HepG2 (cell line): ENCODE results near the gene RIPOR1. TPM values are rescaled to one million over a fixed set of nuclear protein-coding genes. Genes with fewer than 3 reads are reported as not detected.

Experiments
- ARNT2 ChIP-seq: sonication (generic); formaldehyde crosslinking; IDR thresholded peaks from 2 replicates; pipeline ENCODE4 v1.8.0; 2022; ENCODE audit warnings: mild to moderate bottlenecking, low read depth, missing genetic modification reagents, moderate library complexity
- BCL6 ChIP-seq: IDR thresholded peaks from 2 replicates; pipeline ENCODE4 v1.6.1; 2016; ENCODE audit warnings: missing genetic modification reagents, missing compliant biosample characterization
- BCLAF1 ChIP-seq: fragments of 450-650 bp; IDR thresholded peaks from 2 replicates; pipeline ENCODE4 v1.6.1; 2017; ENCODE audit warnings: mild to moderate bottlenecking
- EHMT2 ChIP-seq: fragments of 200-600 bp; sonication (generic); IDR thresholded peaks from 2 replicates; pipeline ENCODE4 v1.7.0; 2017; ENCODE audit warnings: antibody characterized with exemption, low read depth, low read length, borderline replicate concordance
- KLF12 ChIP-seq: sonication (generic); formaldehyde crosslinking; IDR thresholded peaks from 2 replicates; pipeline ENCODE4 v1.4.0; 2020; ENCODE audit warnings: missing genetic modification reagents, borderline replicate concordance
- MLLT10 ChIP-seq: sonication (generic); formaldehyde crosslinking; IDR thresholded peaks from 2 replicates; pipeline ENCODE4 v1.4.0; 2020; ENCODE audit warnings: missing genetic modification reagents
- PBX2 ChIP-seq: IDR thresholded peaks from 2 replicates; pipeline ENCODE4 v1.6.1; 2016; ENCODE audit warnings: control low read depth
- PCBP2 ChIP-seq: fragments of 200-400 bp; formaldehyde crosslinking; optimal IDR thresholded peaks from 2 replicates; pipeline ENCODE3; 2018; ENCODE audit warnings: low read length, low read depth; ENCODE audit not compliant: poor library complexity, severe bottlenecking
- SNAPC5 ChIP-seq: sonication (generic); formaldehyde crosslinking; IDR thresholded peaks from 2 replicates; pipeline ENCODE4 v1.8.1; 2023; ENCODE audit warnings: mild to moderate bottlenecking, missing genetic modification reagents, borderline replicate concordance
- TCF7 ChIP-seq: sonication (generic); IDR thresholded peaks from 2 replicates; pipeline ENCODE4 v1.6.1; 2016; ENCODE audit warnings: antibody characterized with exemption, low read depth
- ZBTB49 ChIP-seq: sonication (generic); formaldehyde crosslinking; IDR thresholded peaks from 2 replicates; pipeline ENCODE4 v1.4.0; 2020; ENCODE audit warnings: missing genetic modification reagents, borderline replicate concordance
- ZBTB8A ChIP-seq: sonication (generic); formaldehyde crosslinking; IDR thresholded peaks from 2 replicates; pipeline ENCODE4 v1.4.0; 2020; ENCODE audit warnings: mild to moderate bottlenecking, low read depth, missing genetic modification reagents, borderline replicate concordance
- ZKSCAN1 ChIP-seq: fragments of 150-350 bp; IDR thresholded peaks from 2 replicates; pipeline ENCODE4 v1.6.1; 2014; ENCODE audit warnings: low read length
- ZNF468 ChIP-seq: sonication (generic); formaldehyde crosslinking; IDR thresholded peaks from 2 replicates; pipeline ENCODE4 v1.8.0; 2022; ENCODE audit warnings: mild to moderate bottlenecking, moderate library complexity, missing genetic modification reagents
- ZNF484 ChIP-seq: sonication (generic); formaldehyde crosslinking; IDR thresholded peaks from 2 replicates; pipeline ENCODE4 v1.5.1; 2020; ENCODE audit warnings: mild to moderate bottlenecking, low read depth, missing genetic modification reagents, borderline replicate concordance
- ZNF619 ChIP-seq: sonication (generic); formaldehyde crosslinking; IDR thresholded peaks from 2 replicates; pipeline ENCODE4 v1.4.0; 2020; ENCODE audit warnings: mild to moderate bottlenecking, missing genetic modification reagents
- polyA plus RNA-seq, 8 experiments: library from polyadenylated mRNA; depleted of rRNA in 3 of 8; stranded (reverse) in 7 of 8; unstranded in 1 of 8; fragments of >200 nt; fragmentation: Illumina TruSeq in 4 of 8; extraction: Trizol in 4 of 8; gene quantifications; 2 replicates each; pipeline versions ENCODE4 v1.2.1 to v1.2.3, GENCODE V29; 2011 to 2016; ENCODE audit warnings: low read depth in 4 of 8, missing spikeins in 1 of 8, mixed read lengths in 1 of 8; ENCODE audit not compliant: insufficient read depth in 1 of 8
- total RNA-seq, 5 experiments: library from RNA; depleted of rRNA; stranded (reverse); fragments of >200 nt; fragmentation: Illumina TruSeq; extraction: Trizol; gene quantifications; 2 replicates each; pipeline ENCODE4 v1.2.3, GENCODE V29; 2016; ENCODE audit warnings: low read depth in 1 of 5

The RIPOR1 gene
- total and polyA plus RNA-seq, 2 of the 13 experiments (the other 11 are each of a cell fraction or from before 2014, with no cell fraction given) = 4.6 to 8.1 TPM

GRCh38 chr16:67537636-67538591 lies 9.3 kb downstream of the RIPOR1 start (continued):
- no peak for TF ChIP-seq ZNF484 (CRISPR knock-in tag)
- TF ChIP-seq ZBTB8A (CRISPR knock-in tag) = 0 out of 2 replicates have a peak, but pooled peaks have one; percentile 43
- no peak for TF ChIP-seq KLF12
- TF ChIP-seq MLLT10 (CRISPR knock-in tag) = no peak
- no peak for TF ChIP-seq ZNF468 (CRISPR knock-in tag)
- 0 out of 2 replicates have a peak, but pooled peaks have one; percentile 17 for TF ChIP-seq ZNF619
- no peak for TF ChIP-seq EHMT2
- TF ChIP-seq ARNT2 = no peak
- no peak for TF ChIP-seq BCLAF1
- TF ChIP-seq PBX2 (CRISPR knock-in tag) = no peak
- no peak for TF ChIP-seq SNAPC5 (CRISPR knock-in tag)
- TF ChIP-seq PCBP2 = no peak
- TF ChIP-seq ZBTB49 (CRISPR knock-in tag) = no peak
- TF ChIP-seq ZKSCAN1 = no peak
- TF ChIP-seq TCF7 = no peak
- peak; percentile 72 for TF ChIP-seq BCL6 (CRISPR knock-in tag)
